H1 (cell line): ENCODE measurements around the gene PAFAH1B1. TPM values are rescaled to one million over a fixed set of nuclear protein-coding genes. Genes with fewer than 3 reads are reported as not detected.

Source experiments
- BRCA1 ChIP-seq: IDR thresholded peaks from 2 replicates; pipeline ENCODE4 v1.6.1; 2012; ENCODE audit warnings: low read depth, low read length, improper control_type of control experiment
- polyA plus RNA-seq, 7 experiments: library from polyadenylated mRNA; depleted of rRNA in 3 of 7; stranded (reverse) in 5 of 7; unstranded in 2 of 7; fragments of >200 nt in 5 of 7; fragments of 200-250 nt in 2 of 7; gene quantifications; 1 replicate in 5 of 7; 2 replicates in 1 of 7; 4 replicates in 1 of 7; pipeline versions ENCODE4 v1.2.1 to v1.2.3, GENCODE V29; 2011 to 2013; ENCODE audit warnings: missing spikeins in 2 of 7, mixed read lengths in 2 of 7
- total RNA-seq: library from RNA; stranded (reverse); fragmentation: NEBNext Ultra II Directional; extraction: Animal tissue kit (Norgen Biotek cat#: 25700); gene quantifications from 2 replicates; pipeline ENCODE4 v1.2.1, GENCODE V29; 2021

The PAFAH1B1 gene
- total and polyA plus RNA-seq, 2 of the 8 experiments (the other 6 are each of a cell fraction or from before 2014, with no cell fraction given): 42.0 to 152 TPM

DNA sequence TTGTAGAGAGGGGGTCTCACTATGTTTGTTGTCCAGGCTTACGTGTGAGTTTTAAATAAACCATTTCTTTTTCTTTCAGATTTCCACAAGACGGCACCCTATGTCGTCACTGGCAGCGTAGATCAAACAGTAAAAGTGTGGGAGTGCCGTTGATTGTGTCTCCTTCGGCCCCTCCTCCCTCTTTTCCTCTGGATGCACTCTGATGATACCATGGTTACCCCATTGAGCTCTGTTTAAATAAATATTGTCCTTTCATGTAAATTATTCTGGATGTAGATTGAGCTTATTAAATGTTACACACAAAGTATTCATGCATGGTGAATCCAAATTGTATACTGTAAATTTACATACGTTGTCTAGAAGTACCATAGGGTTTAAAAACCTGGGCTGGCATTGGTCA, 88.2 kb downstream of the PAFAH1B1 start (continued):
- TF ChIP-seq BRCA1: no peak
